IPS DF 4.7 (cell line): ENCODE measurements around the gene GSAP.
"Not testable (repeated sequence)": the region's sequence is repeated elsewhere in the genome, so short reads cannot be mapped to it uniquely, and the experiment has no call there.

Experiments
- DNase-seq: peaks from one replicate; pipeline ENCODE4 v3.0.0-alpha.2; 2013; ENCODE audit warnings: low spot score; ENCODE audit errors: extremely low read depth

GSAP gene

GRCh38 chr7:77367976-77368375 lies 48.2 kb downstream of the GSAP start:
- DNase-seq, result no peak

- DNase-seq, result no peak
Measured at GRCh38 chr7:77362905-77363304, 53.2 kb downstream of the GSAP start.

DNA sequence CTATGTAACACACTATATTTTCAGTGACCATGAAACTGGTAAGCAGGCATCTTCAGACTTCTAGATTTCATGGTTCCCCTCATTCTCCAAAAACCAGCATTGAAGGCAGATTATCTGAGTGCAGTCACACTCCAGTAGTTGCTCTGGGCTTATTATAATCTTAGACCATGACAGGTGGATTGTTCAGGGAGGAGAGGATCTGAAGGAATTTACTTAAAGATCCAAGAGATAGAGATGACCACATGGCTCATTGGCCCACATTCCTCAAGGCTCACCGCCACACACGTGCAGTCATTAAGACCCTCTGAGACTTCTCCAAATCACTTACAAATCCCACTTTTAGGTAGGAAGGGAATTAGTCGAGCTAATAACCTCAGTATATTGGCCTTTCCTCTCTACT lies 55.2 kb downstream of the GSAP start:
- no peak for DNase-seq

DNA sequence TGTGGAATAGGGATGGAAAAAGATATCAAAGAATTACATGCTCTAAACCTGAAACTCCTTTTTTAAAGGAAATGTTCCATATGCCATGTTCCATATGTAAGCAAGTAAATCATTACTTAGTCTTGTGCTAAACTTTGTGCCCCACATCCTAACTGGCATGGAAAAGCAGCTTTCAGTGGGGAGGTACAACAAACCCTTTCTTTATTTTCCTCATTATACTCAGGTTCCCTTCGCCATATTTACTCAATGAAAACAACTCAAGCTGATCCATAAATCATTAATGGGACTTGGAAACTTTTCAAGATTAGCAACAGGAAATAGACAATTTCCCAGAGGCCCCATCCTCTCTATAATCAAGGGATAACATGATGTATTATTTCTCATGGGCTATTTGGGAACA lies 56.0 kb downstream of the GSAP start:
- DNase-seq, result no peak

GRCh38 chr7:77359599-77359998 lies 56.5 kb downstream of the GSAP start:
- no peak for DNase-seq

DNA sequence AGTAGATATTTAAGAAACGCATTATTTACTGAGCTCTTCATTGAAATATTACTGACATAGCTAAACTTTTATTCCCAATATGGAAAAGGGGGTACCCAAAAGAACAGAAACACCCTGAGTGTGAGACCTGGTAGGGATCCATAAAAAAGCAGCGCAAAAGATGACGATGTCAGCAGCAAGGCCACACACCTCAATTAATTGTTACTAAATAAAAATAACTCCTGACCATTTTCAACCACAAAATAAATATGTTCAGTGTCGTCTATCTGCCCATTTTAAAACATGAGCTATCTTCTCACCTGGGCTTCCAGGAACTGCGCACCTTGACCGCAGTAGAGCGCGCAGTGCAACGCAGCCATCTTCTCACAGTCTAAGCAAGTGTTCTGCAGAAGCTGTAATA lies 61.2 kb downstream of the GSAP start:
- no peak for DNase-seq

- DNase-seq, result no peak
Measured at GRCh38 chr7:77354484-77354883, 61.7 kb downstream of the GSAP start.

GRCh38 chr7:77353911-77354310 lies 62.2 kb downstream of the GSAP start:
- no peak for DNase-seq

DNA sequence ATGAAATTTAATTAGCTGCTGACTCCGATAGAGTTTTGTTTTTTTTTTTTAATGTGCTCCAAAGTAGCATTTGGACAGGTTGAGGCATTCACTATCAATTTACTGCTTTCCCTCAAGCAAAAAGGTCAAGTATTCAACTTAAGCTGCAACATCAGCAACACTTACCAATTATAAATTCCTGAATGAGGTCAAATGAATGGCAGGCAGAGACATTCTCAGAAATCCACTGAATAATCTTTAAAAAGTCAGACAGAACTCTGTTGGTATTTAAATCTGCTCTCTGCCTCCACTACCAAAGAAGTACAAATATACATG lies 62.8 kb downstream of the GSAP start:
- no peak for DNase-seq

GRCh38 chr7:77352665-77353406 lies 63.3 kb downstream of the GSAP start:
- DNase-seq, result no peak

DNA sequence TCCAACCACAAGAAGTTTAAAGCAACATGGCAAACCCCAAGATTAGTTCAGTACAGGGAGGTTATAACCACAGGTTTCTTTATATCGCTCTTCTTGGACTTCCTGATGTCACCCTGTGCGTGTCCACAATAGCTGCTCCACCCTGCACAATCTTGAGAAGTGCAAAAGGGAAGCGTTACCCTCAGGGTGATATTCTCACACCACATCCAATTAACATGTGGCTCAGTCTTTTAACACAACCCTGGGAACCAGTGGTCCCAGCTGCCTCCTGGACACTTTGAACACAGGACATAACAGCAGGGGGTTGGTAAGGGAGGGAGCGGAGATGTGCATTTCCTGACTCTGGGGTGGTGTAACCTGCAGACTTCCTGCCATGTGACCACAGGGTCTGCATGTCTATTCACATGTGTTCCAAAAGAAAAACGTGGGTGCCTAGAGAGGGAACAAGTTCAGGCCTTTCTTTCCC lies 64.6 kb downstream of the GSAP start:
- DNase-seq, result peak; percentile 7

DNA sequence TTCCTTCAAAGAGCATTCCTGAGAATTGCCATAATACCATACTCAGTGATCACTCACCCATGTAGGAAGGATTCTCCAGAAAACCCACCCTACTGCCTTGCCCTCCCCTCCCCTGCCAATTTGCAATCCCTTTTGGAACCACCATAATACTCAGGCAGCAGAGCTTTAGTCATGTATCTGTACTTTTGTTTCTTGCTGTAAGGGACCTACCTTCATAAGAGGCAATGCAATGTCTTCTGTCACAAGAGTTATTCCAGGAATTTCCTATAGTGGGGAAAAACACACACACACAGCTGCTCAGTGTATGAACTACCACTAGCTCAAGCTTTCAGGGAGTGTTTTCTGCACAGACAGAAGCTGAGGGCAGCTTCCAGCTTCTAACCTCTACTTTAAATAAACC lies 67.0 kb downstream of the GSAP start:
- no peak for DNase-seq

DNA sequence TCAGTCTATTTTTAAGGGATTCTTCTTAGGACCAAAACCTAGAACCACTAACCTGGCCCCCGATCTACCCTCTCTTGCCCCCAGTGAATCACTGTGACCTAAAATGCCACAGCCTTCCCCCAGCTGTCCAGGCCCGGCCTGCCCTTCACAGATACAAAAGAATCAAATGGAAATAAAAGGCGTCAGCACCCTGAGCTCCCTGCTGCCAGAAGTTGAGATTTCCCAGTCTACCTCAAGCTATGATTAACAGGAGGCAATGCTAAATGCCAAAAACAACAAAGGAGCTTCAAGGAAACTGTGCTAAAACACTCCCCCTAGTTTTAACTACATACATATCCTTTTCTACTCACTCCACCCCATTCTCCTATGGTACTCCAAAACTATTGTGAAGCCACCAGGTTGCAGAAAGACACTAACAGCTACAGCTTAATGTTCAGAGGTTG lies 67.8 kb downstream of the GSAP start:
- DNase-seq, result no peak

- no peak for DNase-seq
Measured at GRCh38 chr7:77346441-77346840, 69.7 kb downstream of the GSAP start.

DNA sequence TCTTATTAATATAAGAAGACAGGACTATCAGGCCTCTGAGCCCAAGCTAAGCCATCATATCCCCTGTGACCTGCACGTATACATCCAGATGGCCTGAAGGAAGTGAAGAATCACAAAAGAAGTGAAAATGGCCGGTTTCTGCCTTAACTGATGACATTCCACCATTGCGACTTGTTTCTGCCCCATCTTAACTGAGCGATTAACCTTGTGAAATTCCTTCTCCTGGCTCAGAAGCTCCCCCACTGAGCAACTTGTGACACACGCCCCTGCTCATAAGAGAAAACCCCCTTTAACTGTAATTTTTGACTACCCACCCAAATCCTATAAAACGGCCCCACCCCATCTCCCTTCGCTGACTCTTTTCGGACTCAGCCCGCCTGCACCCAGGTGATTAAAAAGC lies 70.7 kb downstream of the GSAP start:
- DNase-seq, result not testable (repeated sequence)

DNA sequence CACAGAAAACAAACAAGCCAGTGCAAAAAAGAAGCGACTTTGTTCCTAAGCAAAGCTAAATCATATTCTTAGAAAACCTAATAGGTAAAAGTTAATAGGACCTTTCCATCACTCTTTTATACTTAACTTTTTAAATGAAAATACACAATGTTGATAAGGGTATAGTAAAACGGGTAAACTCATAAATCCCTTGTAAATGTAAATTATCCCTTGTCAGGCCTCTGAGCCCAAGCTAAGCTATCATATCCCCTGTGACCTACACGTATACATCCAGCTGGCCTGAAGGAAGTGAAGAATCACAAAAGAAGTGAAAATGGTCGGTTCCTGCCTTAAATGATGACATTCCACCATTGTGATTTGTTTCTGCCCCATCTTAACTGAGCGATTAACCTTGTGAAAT lies 76.4 kb downstream of the GSAP start:
- no peak for DNase-seq

DNA sequence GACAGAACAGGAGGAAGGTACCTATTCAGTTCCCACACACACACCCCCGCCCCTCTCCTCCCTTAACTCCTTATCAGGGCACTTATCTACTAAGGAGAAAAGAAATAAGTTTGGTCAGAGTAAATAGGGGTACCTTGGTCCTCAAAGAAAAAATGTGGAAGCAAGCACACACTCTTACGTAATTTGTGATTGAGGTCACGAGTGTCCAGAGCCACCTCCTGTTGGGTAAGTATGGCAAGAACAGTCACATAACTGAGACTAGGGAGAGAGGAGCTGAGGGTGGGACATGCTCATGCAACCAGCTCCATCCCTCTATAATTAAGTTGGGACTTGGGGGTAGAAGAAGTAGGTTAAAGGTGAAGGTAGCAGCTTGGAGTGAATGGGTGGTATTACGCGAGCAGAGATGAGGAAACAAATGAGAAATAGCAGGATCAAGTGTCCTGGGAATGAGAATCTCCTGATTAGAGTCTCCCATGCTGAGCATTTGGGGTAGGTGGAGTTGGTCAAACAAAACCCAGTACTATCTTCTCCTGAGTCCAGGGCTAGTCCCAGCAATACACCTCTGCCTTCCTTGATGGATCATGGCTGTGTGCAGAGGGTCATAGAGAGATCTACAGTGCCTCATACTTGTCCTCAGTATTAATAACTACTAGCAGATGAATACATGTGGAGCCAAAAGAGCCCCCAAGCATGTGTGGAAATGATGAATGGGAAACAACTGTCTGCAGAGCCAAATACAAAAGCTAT lies 77.1 kb downstream of the GSAP start:
- no peak for DNase-seq

GRCh38 chr7:77338260-77338659 lies 77.9 kb downstream of the GSAP start:
- DNase-seq, result no peak

GRCh38 chr7:77337456-77337990 lies 78.6 kb downstream of the GSAP start:
- DNase-seq, result no peak

- DNase-seq, result no peak
Measured at GRCh38 chr7:77335581-77335980, 80.6 kb downstream of the GSAP start.

DNA sequence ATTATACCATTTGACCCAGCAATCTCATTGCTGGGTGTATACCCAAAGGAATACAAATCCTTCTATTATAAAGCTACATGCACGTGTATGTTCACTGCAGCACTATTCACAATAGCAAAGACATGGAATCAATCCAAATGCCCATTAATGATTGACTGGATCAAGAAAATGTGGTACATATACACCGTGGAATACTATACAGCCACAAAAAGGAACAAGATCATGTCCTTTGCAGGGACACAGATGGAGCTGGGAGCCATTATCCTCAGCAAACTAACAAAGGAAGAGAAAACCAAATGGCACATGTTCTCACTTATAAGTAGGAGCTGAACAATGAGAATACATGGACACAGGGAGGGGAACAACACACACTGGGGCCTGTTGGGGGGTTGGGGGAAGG lies 82.1 kb downstream of the GSAP start:
- not testable (repeated sequence) for DNase-seq

DNA sequence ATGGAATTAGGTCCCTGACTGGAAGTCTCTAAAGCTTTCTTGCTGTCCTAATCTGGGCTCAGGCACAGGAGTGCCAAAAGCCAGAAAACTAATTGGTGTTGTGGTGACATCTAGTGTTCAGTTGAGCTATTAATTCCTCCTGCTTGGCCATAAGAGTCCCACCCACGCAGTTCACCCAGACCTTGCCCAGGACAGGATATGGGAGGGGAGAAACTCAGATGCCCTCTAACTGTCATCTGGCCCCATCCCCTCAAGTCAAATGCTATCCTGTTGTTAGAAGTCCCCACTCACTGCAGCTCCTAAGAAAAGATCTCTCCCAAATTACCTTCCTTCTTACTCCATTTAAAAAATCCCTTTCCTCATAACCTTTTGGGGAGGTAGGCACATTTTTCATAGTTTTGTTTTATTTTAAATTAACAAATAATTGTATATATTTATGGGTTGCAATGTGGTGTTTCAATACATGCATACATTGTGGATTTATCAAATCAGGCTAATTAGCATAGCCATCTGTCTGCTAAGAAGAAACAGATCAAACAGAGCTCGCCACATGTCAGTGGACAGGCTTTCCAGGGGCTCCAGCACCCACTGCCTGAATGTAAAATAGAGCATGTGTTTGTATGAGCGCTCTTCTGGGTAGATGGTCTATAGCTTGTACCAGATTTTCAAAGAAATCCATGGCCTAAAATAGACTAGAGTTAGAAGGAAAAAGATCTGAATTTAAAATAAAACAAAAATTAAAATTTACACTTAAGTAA lies 84.0 kb downstream of the GSAP start:
- peak; percentile 64 for DNase-seq
